H1 (cell line): ENCODE results near the gene MPST. TPM values are rescaled to one million over a fixed set of nuclear protein-coding genes. Genes with fewer than 3 reads are reported as not detected.

Source experiments
- CTCF ChIA-PET: fragments of 300-600 bp; sonication (Branson Sonifier 250); formaldehyde crosslinking; loops from one replicate; lab custom pipeline; 2021; ENCODE audit not compliant: partially characterized antibody; lab: Charles Lee
- POLR2A ChIA-PET: fragments of 300-600 bp; sonication (Branson Sonifier 250); formaldehyde crosslinking; loops from one replicate; lab custom pipeline; 2021; ENCODE audit warnings: inconsistent platforms; ENCODE audit not compliant: partially characterized antibody; lab: Charles Lee
- DNase-seq, 2 experiments: peaks; one replicate each; pipeline versions ENCODE4 v3.0.0 to v3.0.0-alpha.2; 2010 to 2022; ENCODE audit warnings: low spot score in 2 of 2, low read depth in 1 of 2, mixed read lengths in 1 of 2
- FAIRE-seq: peaks from 2 replicates; lab custom pipeline; 2011; peaks lifted over from hg19 to GRCh38; lab: Jason Lieb, UNC
- H2AFZ ChIP-seq: 2 replicates; pipeline ENCODE4 v1.8.1; 2012; ENCODE audit warnings: low read length, inconsistent platforms
- H2AK5ac ChIP-seq: 2 replicates; pipeline ENCODE4 v1.6.1; 2013; ENCODE audit warnings: low read depth, low read length
- H2BK120ac ChIP-seq: replicated peaks from 2 replicates; pipeline ENCODE3; 2013; ENCODE audit warnings: low read depth, low read length, inconsistent platforms
- H2BK12ac ChIP-seq: 2 replicates; pipeline ENCODE4 v1.6.1; 2013; ENCODE audit warnings: low read depth, low read length
- H2BK15ac ChIP-seq: 2 replicates; pipeline ENCODE4 v1.6.1; 2013; ENCODE audit warnings: low read length
- H2BK20ac ChIP-seq: 2 replicates; pipeline ENCODE4 v1.6.1; 2013; ENCODE audit warnings: low read length
- H2BK5ac ChIP-seq: 2 replicates; pipeline ENCODE4 v1.6.1; 2013; ENCODE audit warnings: low read depth, low read length
- H3K14ac ChIP-seq: 2 replicates; pipeline ENCODE4 v1.6.1; 2013; ENCODE audit warnings: inconsistent platforms; ENCODE audit not compliant: insufficient read length
- H3K18ac ChIP-seq: 2 replicates; pipeline ENCODE4 v1.6.1; 2013; ENCODE audit warnings: low read length; ENCODE audit errors: extremely low read depth
- H3K23ac ChIP-seq: 2 replicates; pipeline ENCODE4 v1.6.1; 2013; ENCODE audit warnings: inconsistent platforms; ENCODE audit not compliant: insufficient read length
- H3K23me2 ChIP-seq: 2 replicates; pipeline ENCODE4 v1.6.1; 2013; ENCODE audit warnings: low read depth, low read length
- H3K27ac ChIP-seq: 2 replicates; pipeline ENCODE4 v1.6.1; 2011; ENCODE audit warnings: low read depth, low read length, inconsistent platforms
- H3K27me3 ChIP-seq, 4 experiments: replicated peaks in 1 of 4; 1 replicate in 1 of 4; 2 replicates in 3 of 4; pipeline versions ENCODE4 v1.6.1 to v1.8.1; 2011 to 2013; ENCODE audit warnings: low read length in 3 of 4, mild to moderate bottlenecking in 3 of 4, inconsistent platforms in 2 of 4, mixed read lengths in 2 of 4, moderate library complexity in 1 of 4; ENCODE audit not compliant: control insufficient read depth in 3 of 4, insufficient read depth in 3 of 4; ENCODE audit errors: extremely low read depth in 1 of 4
- H3K36me3 ChIP-seq, 4 experiments: 2 replicates each; pipeline versions ENCODE4 v1.6.1 to v1.8.1; 2011 to 2013; ENCODE audit warnings: mild to moderate bottlenecking in 4 of 4, low read length in 3 of 4, moderate library complexity in 2 of 4, control low read depth in 1 of 4, inconsistent platforms in 1 of 4; ENCODE audit not compliant: insufficient read depth in 4 of 4, control insufficient read depth in 2 of 4
- H3K4ac ChIP-seq: replicated peaks from 2 replicates; pipeline ENCODE3; 2013; ENCODE audit warnings: low read length, low read depth, mixed read lengths, inconsistent platforms; ENCODE audit not compliant: insufficient read length
- H3K4me1 ChIP-seq, 4 experiments: replicated peaks in 1 of 4; 1 replicate in 1 of 4; 2 replicates in 3 of 4; pipeline versions ENCODE4 v1.6.1 to v1.8.1; 2011 to 2013; ENCODE audit warnings: low read length in 3 of 4, inconsistent platforms in 2 of 4, mixed read lengths in 1 of 4; ENCODE audit not compliant: insufficient read depth in 4 of 4, control insufficient read depth in 3 of 4
- H3K4me2 ChIP-seq, 2 experiments: 2 replicates each; pipeline versions ENCODE4 v1.6.1 to v1.8.1; 2011 to 2013; ENCODE audit warnings: low read depth in 2 of 2, low read length in 2 of 2, control low read depth in 1 of 2, inconsistent platforms in 1 of 2, mild to moderate bottlenecking in 1 of 2; ENCODE audit not compliant: insufficient read depth in 1 of 2
- H3K4me3 ChIP-seq, 4 experiments: fragments of 200-600, 300-600 bp in 1 of 4; sonication (generic), shearing (Covaris generic), sonication (Bioruptor Twin) in 1 of 4; 2 replicates each; pipeline versions ENCODE4 v1.5.1 to v1.8.1; 2011 to 2016; ENCODE audit warnings: low read length in 4 of 4, low read depth in 3 of 4, control low read depth in 2 of 4, inconsistent platforms in 2 of 4, mild to moderate bottlenecking in 2 of 4, mixed read lengths in 1 of 4, moderate library complexity in 1 of 4; ENCODE audit not compliant: insufficient read depth in 2 of 4; ENCODE audit errors: extremely low read depth in 1 of 4
- H3K56ac ChIP-seq: replicated peaks from 2 replicates; pipeline ENCODE3; 2013; ENCODE audit warnings: low read depth, mild to moderate bottlenecking, mixed read lengths, low read length, inconsistent platforms; ENCODE audit not compliant: insufficient read length
- H3K79me1 ChIP-seq: 2 replicates; pipeline ENCODE4 v1.6.1; 2013; ENCODE audit warnings: low read depth, low read length, control low read depth
- H3K79me2 ChIP-seq, 2 experiments: 2 replicates each; pipeline versions ENCODE4 v1.6.1 to v1.8.1; 2012 to 2013; ENCODE audit warnings: low read length in 2 of 2, mild to moderate bottlenecking in 2 of 2, inconsistent platforms in 1 of 2; ENCODE audit not compliant: insufficient read depth in 2 of 2, control insufficient read depth in 1 of 2
- H3K9ac ChIP-seq, 4 experiments: replicated peaks in 1 of 4; 1 replicate in 1 of 4; 2 replicates in 3 of 4; pipeline versions ENCODE4 v1.6.1 to v1.8.1; 2011 to 2013; ENCODE audit warnings: low read depth in 3 of 4, low read length in 3 of 4, control low read depth in 2 of 4, mild to moderate bottlenecking in 2 of 4, moderate library complexity in 2 of 4, inconsistent platforms in 1 of 4; ENCODE audit errors: extremely low read depth in 1 of 4
- H3K9me3 ChIP-seq, 2 experiments: 2 replicates each; pipeline versions ENCODE4 v1.6.1 to v1.8.1; 2012 to 2013; ENCODE audit warnings: mild to moderate bottlenecking in 2 of 2, moderate library complexity in 2 of 2, control low read depth in 1 of 2, inconsistent platforms in 1 of 2, low read depth in 1 of 2, low read length in 1 of 2, mixed read lengths in 1 of 2; ENCODE audit not compliant: insufficient read depth in 2 of 2
- H4K20me1 ChIP-seq, 2 experiments: replicated peaks in 1 of 2; 2 replicates each; pipeline versions ENCODE3 to v1.8.1; 2011 to 2013; ENCODE audit warnings: inconsistent platforms in 2 of 2, low read length in 2 of 2, mild to moderate bottlenecking in 1 of 2; ENCODE audit not compliant: insufficient read depth in 2 of 2, control insufficient read depth in 1 of 2
- H4K5ac ChIP-seq: 2 replicates; pipeline ENCODE4 v1.6.1; 2013; ENCODE audit warnings: low read length, low read depth, mixed read lengths, inconsistent platforms; ENCODE audit not compliant: insufficient read length
- H4K8ac ChIP-seq: 2 replicates; pipeline ENCODE4 v1.8.0; 2013; ENCODE audit warnings: mild to moderate bottlenecking, moderate library complexity, low read length, inconsistent platforms; ENCODE audit not compliant: insufficient read depth; ENCODE audit errors: extremely low read depth
- H4K91ac ChIP-seq: replicated peaks from 2 replicates; pipeline ENCODE3; 2013; ENCODE audit warnings: low read length, mixed read lengths, inconsistent platforms; ENCODE audit not compliant: insufficient read length
- CBX8 ChIP-seq: fragments of 300-800, 300-1000 bp; sonication (generic); IDR thresholded peaks from 2 replicates; pipeline ENCODE4 v1.7.1; 2016; ENCODE audit warnings: low read depth, low read length, borderline replicate concordance
- CTCF ChIP-seq, 3 experiments: IDR thresholded peaks; 1 replicate in 2 of 3; 2 replicates in 1 of 3; pipeline versions ENCODE4 v1.5.1 to v1.6.1; 2011; ENCODE audit warnings: low read length in 3 of 3, mild to moderate bottlenecking in 3 of 3, inconsistent platforms in 2 of 3, low read depth in 1 of 3, moderate library complexity in 1 of 3; ENCODE audit not compliant: insufficient read depth in 1 of 3; ENCODE audit errors: control extremely low read depth in 1 of 3
- EGR1 ChIP-seq: IDR thresholded peaks from 2 replicates; pipeline ENCODE4 v1.6.1; 2011; ENCODE audit warnings: low read depth, low read length, borderline replicate concordance
- MAFK ChIP-seq: IDR thresholded peaks from 2 replicates; pipeline ENCODE4 v1.6.1; 2012; ENCODE audit warnings: low read depth, mild to moderate bottlenecking, improper control_type of control experiment, low read length
- RXRA ChIP-seq: IDR thresholded peaks from 2 replicates; pipeline ENCODE4 v1.6.1; 2011; ENCODE audit warnings: low read depth, mild to moderate bottlenecking, low read length, moderate library complexity; ENCODE audit not compliant: insufficient read depth
- SIRT6 ChIP-seq: IDR thresholded peaks from one replicate; pipeline ENCODE4 v1.7.1; 2012; ENCODE audit warnings: low read length, inconsistent platforms
- SP2 ChIP-seq: IDR thresholded peaks from 2 replicates; pipeline ENCODE4 v1.6.1; 2012; ENCODE audit warnings: mild to moderate bottlenecking, low read length, inconsistent platforms
- SP4 ChIP-seq: IDR thresholded peaks from 2 replicates; pipeline ENCODE4 v1.6.1; 2012; ENCODE audit warnings: low read length, inconsistent platforms
- TCF12 ChIP-seq: IDR thresholded peaks from 2 replicates; pipeline ENCODE4 v1.6.1; 2011; ENCODE audit warnings: low read depth, mild to moderate bottlenecking, low read length
- WGBS, 2 experiments: shearing (Covaris generic) in 1 of 2; methylation state at CpG; one replicate each; pipeline versions ENCODE4 v1.1.6 to v1.1.7; 2013 to 2015; ENCODE audit warnings: low lambda C conversion rate in 2 of 2, mixed read lengths in 2 of 2, inconsistent platforms in 1 of 2, low coverage in 1 of 2, missing lambda C conversion rate in 1 of 2; ENCODE audit not compliant: insufficient replicate concordance in 2 of 2, insufficient coverage in 1 of 2, insufficient read length in 1 of 2; ENCODE audit errors: extremely low coverage in 1 of 2, missing lambda C conversion rate in 1 of 2; 5-methylcytosine and 5-hydroxymethylcytosine counted together
- polyA plus RNA-seq, 7 experiments: library from polyadenylated mRNA; depleted of rRNA in 3 of 7; stranded (reverse) in 5 of 7; unstranded in 2 of 7; fragments of >200 nt in 5 of 7; fragments of 200-250 nt in 2 of 7; gene quantifications; 1 replicate in 5 of 7; 2 replicates in 1 of 7; 4 replicates in 1 of 7; pipeline versions ENCODE4 v1.2.1 to v1.2.3, GENCODE V29; 2011 to 2013; ENCODE audit warnings: missing spikeins in 2 of 7, mixed read lengths in 2 of 7
- total RNA-seq: library from RNA; stranded (reverse); fragmentation: NEBNext Ultra II Directional; extraction: Animal tissue kit (Norgen Biotek cat#: 25700); gene quantifications from 2 replicates; pipeline ENCODE4 v1.2.1, GENCODE V29; 2021
- TF ChIP-seq, protein P1 (sequence below): IDR thresholded peaks from 2 replicates; pipeline ENCODE4 v1.6.1; 2012; ENCODE audit warnings: inconsistent platforms

Gene MPST
- total and polyA plus RNA-seq, 2 of the 8 experiments (the other 6 are each of a cell fraction or from before 2014, with no cell fraction given), result 86.0 to 124 TPM

GRCh38 chr22:37016134-37016910, 3.2 kb upstream of the MPST start:
- Histone ChIP-seq H3K36me3 (peaks cover 0 to 13% (median 1%) of the 10 kb centered on the region in 4 experiments; a peak in 2 of 8 replicates), H3K4me3 (no peak overlapping the region), H4K8ac (no peak overlapping the region), H3K27ac (no peak overlapping the region), H3K14ac (no peak overlapping the region), H3K4ac (no peak overlapping the region), H3K4me1 (peaks cover 0 to 18% (median 7%) of the 10 kb centered on the region in 4 experiments; a peak in 6 of 7 replicates), H2BK5ac (no peak overlapping the region), H3K27me3 (no peaks in the 10 kb centered on the region), H3K9ac (no peak overlapping the region), H2BK20ac (no peak overlapping the region), H4K5ac (no peak overlapping the region), H2AFZ (no peak overlapping the region), H3K79me1 (no peaks in the 10 kb centered on the region; the same call in 1 of the 2 replicates), H2BK12ac (no peak overlapping the region), H3K56ac (no peak overlapping the region), H3K18ac (no peak overlapping the region), H4K20me1 (peaks cover 6 to 27% of the 10 kb centered on the region in 2 experiments), H3K23ac (no peak overlapping the region), H2BK15ac (no peak overlapping the region), H2AK5ac (no peak overlapping the region), H2BK120ac (no peak overlapping the region), H3K9me3 (no peaks in the 10 kb centered on the region), H3K79me2 (peaks cover 0 to 17% of the 10 kb centered on the region in 2 experiments; a peak in 3 of 4 replicates), H3K4me2 (no peak overlapping the region), H3K23me2 (peaks cover 11% of the 10 kb centered on the region), H4K91ac (no peak overlapping the region)
- FAIRE-seq, result no peak
- no peak for DNase-seq
- CTCF ChIA-PET, result interaction anchor here (0.6 to 1.8 kb wide), 8 partner anchors 8 to 258 kb away, joined by 3 to 5 read pairs (median 3); a partner anchor contains a TSS
- POLR2A ChIA-PET, result interaction anchor here (0.6 to 1.9 kb wide), 5 partner anchors 10 to 27 kb away, joined by 3 to 8 read pairs (median 3); no protein-coding TSS in a partner anchor
- 90% methylated on average over 14 of the region's 14 CpGs; no CpG with 5 or more reads in 1 of the 2 experiments for WGBS, 2 experiments
- TF ChIP-seq MAFK (no peak), SP2 (no peak), RXRA (no peak), TCF12 (no peak), EGR1 (no peak), SP4 (no peak), CTCF (IDR thresholded peaks at IDR 0.05; ENCODE audit: control extremely low read depth in 1 of 3, insufficient read depth in 1 of 3, low read depth in 1 of 3, low read length in 3 of 3) (no peak), CBX8 (no peak), SIRT6 (no peak)
- TF ChIP-seq, protein P1, sequence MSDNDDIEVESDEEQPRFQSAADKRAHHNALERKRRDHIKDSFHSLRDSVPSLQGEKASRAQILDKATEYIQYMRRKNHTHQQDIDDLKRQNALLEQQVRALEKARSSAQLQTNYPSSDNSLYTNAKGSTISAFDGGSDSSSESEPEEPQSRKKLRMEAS, result no peak
